Measurements from ENCODE around the gene TTLL8.

The TTLL8 gene

DNA sequence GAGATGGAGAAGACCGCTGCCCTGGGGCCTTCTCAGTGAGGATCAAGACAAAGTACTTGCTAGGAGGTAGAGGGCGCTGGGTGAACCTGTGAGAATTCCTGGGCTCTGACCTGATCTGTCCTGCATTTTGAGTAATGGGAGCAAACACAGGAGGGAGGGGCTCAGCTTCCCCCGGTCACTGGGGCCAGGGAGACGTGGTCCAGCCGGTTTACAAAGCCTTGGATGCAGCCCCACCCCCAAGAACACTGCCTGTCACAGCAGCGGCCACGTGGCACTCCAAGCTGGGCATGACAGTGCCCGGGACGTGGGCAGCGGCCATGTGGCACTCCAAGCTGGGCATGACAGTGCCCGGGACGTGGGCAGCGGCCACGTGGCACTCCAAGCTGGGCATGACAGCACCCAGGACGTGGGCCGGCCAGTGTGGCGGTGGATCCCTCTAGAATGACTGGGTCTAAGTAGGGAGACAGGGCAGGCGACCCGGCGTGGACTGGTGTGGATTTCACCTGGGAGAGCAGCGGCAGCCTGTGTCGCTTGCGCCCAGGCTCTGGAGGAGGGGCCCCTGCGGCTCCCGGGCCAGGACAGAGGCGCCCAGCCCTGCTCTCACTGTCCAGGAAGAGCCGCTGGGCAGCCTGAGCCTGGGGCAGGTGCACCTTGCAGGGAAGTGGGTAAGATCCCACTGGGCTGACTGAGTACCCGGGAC, 2.5 kb upstream of the TTLL8 start:
- DNase-seq: no peak

DNA sequence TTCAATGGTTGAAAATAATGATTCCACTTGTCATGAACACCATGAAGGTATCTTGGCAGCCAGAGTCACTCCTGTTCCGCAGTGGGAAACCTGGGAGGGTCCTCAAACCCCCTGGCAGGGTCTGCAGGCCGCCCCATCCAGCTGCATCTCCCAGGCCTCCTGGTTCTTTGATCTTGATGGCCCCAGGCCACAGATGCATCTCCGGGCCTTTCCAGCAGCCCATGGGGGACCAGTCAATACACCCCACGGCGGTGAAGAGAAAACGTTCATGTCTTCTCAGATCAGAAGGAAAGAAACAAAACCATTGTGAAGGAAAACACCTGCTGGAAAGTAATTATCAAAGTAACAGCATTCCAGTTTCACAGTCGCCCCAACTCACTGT, 1.8 kb upstream of the TTLL8 start:
- DNase-seq: no peak

DNA sequence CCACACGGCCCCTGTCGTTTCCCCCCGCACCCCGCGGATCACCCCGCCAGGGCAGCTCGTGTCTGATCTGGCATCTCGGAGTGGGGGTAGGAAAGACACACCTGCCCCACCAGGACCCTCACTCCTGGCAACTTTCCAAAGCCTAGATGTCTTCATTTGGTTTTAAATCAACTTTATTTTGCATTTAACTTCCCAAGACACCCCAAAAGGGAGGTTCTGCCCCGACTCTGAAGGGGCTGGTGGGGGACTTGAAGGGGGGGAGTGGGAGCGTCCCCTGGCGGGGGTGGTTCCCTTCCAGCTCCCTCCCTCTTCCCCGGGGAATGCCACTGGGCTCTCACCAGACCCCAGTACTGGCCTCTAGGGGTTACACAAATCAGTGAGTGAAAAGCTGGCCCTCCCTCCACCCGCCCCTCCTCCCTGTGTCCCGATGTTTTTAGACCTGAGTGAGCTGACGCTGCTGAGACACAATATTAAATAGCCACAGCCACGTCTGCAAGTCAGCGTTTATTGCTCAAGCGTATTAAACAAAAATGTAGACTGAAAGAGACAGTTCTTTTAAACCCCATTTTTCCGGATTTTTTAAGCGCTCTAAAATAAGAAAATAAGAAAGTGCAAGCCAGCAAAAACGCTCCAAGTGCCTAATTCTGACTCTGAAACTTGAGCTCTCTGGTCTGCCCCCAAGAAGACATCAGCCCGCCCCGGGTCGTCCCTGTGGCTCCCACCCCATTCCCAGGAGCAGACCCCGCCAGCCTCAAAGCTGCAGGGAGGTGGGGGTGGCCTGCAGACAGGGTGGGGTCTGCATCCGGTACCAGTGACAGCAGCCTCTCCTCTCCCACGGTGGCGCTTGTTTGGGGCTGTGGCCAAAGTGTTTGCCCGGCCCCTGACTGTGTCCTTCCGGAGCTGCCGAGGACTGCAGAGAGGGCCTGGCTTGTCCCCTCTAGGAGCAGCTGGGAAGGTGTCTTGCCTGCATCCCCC, 1.1 kb upstream of the TTLL8 start:
- DNase-seq: no peak

DNA sequence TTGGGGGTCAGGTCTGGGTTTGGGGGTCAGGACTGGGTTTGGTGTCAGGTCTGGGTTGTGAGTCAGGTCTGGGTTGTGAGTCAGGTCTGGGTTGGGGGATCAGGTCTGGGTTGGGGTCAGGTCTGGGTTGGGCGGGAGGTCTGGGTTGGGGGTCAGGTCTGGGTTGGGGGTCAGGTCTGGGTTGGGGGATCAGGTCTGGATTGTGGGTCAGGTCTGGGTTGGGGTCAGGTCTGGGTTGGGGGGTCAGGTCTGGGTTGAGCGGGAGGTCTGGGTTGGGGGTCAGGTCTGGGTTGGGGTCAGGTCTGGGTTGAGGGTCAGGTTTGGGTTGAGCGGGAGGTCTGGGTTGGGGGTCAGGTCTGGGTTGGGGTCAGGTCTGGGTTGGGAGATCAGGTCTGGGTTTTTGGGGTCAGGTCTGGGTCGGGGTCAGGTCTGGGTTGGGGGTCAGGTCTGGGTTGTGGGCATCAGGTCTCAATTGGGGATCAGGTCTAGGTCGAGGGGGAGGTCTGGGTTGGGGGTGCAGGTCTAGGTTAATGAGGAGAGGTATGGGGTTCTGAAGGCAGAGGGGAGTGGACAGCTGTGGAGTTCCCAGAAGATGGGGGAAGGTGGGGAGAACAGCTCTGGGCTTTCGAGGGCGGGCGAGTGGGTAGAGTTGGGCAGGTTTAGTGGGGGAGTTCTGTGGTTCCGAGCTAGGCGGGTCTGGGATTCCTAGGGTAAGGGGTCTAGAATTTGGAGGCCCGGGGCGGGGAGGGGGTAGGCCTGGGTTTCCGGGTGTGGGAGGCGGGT, 629 bp downstream of the TTLL8 start:
- no peak for DNase-seq

DNA sequence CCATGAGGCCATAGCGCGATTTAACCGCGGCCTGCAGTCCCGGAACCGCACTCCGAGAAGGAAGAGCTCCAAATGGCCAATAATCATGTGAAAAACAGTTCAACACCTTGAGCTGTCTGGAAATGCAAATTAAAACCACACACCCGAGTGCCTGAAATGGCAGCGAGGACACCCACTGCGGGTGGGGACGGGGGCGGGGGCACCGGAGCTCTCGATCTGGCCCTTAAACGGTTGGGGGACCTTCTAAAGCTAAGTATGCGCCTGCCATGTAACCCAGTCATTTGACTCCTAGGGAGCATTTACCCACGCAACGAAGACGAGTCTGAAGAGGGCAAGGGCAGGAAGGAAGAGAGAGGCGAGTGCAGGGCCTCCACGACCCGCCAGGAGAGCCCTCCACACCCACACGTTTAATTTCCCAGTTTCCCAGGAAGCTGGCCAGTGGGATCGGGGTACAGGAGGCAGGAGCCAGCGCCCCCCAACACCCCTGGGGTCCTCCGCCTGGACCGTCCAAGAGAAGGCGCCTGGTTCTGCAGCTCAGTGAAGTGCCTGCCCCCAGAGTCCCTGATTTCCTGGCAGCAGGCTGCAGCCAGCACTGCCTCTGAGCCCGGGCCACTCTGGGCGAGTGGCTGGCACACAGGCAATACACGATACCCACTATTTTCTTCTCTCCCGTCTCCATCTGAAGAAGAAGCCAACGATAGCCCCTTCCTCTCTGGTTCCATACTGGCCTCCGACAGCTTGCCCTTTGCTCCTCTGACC, 1.7 kb downstream of the TTLL8 start:
- no peak for DNase-seq

DNA sequence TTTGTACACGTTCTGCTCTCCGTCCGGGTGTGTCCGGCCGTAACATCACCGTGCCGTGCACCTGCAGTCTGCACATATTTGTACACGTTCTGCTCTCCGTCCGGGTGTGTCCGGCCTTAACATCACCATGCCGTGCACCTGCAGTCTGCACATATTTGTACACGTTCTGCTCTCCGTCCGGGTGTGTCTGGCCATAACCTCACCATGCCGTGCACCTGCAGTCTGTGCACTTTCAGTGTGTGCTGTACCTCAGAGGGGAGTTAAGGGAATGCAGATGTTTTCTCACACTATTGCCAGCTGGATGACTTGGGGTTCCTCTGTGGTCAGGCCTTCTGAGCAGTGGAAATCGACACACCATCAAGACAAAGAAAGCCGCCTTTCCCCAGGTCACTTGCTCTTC, 4.2 kb downstream of the TTLL8 start:
- no peak for DNase-seq

DNA sequence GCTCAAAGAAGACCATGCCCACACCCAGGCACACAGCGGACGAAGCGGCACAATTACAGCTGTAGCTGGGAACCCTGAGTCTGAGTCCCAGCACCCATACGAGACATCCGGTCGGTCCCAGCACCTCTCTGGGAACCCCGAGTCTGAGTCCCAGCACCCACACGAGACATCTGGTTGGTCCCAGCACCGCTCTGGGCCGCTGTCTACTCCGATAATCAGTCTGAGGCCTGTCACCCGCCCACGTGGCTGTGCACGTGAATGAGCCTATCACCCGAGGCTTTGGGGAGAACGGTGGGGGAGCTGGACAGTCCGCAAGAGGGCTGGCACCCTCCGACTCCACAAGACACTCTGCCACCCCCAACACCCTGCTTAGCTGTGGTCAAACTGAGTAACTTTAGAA, 6.2 kb downstream of the TTLL8 start:
- DNase-seq: no peak

DNA sequence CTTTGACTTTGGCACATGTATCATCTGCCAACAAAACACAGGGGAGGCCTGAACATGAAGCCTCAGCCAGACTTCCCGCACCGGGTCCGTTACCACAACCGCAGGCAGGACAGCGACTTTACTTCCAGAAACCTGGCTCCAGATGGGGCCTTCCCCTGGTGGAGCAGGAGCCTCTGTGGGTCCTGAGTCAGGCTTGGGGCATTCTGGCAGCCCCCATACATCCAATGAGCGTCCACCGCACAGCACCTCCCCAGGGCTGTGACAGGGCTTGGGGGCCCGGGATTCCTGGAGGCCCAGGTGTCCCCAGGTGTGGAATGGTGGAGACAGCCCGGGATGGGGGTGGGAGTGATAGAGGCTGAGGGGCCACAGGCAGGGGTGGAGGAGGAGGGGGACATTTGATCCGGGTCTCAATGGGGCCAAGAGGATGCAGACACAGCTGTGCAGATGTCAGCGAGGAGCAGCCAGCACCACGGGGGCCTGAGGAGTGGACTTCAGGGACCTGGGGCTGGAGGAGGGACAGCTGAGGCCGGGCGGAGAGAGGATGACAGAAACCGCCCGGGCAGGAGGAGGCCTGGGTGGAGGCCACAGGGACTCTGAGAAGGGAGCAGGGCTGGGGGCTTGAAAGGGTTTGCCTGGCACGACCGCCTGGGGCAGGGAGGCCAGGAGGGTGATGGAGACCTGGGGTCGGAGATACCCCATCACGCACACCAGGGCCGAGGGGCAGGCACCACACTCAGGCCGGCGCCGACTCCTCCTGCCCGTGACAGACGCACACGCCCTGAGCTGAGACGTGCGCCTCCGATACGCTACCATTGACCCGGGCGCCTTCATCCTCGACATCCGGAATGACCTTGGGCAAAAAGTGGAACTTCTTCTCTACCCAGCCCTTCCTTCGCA, 8.6 kb downstream of the TTLL8 start:
- no peak for DNase-seq

DNA sequence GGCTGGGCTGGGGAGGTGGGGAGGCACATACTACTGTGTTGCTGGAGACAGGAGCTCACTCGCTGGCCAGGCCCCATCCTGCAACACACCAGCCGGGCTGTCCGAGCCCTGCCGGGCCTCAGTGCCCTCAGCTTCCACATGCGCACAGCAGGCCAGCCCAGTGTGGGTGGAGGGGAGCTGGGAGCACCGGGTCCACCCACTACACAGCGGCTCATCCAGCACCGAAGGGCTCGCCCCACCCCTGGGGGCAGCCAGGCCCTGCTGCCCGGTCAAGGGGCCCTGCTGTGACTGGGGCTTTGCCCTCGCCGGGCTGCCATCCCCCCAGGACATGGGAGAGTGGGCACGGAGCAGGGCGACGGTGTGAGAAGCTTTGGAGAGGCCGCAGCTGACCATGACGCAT, 9.3 kb downstream of the TTLL8 start:
- no peak for DNase-seq

DNA sequence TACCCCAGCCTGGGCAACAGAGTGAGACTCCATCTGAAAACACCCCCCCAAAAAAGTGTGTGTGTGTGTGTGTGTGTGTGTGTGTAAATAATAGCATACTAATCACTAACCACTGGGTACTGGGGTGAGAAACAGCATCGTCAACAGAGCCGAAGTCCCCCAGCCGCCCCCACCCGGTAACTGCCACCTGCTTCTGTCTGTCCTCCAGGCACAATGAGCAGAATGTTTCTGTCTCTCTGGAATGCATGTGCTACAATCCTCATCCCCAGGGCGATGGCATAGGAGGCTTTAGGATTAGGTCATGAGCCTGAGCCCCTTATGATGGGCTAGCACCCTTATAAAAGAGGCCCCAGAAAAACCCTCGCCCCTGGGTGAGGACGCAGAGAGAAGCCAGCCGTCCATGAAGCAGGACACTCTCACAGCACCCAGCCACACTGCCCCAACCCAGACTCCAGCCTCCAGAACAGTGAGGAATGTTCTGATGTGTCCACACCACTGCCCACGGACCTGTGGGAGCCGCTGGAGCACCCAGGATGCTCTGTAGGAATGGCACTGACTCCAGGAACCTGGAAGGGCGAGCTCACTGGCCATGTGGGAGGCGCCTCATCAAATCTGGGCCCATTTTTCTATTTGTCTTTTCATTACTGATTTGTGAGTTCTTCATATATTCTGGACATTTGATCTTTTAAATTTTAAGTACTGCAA, 9.9 kb downstream of the TTLL8 start:
- DNase-seq: no peak

DNA sequence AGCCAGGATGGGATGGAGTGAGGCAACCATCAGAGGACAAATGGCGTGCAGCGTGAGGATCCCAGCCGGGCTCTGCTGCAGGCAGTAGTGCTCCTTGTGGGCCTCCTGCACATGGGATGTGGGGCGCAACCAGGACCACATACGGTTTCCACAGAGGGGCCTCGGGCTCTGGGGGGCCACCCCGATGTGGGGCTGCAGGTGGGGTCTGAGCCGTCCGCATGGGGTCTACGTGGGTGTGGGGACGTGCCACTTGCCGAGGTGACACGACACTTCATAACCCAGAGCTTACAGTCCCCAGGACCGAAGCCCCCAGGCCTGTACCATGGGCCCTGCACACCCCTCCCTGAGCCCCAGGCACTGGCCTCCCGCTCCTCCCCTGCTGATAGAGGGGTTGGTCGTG, 10.8 kb downstream of the TTLL8 start:
- DNase-seq: no peak

DNA sequence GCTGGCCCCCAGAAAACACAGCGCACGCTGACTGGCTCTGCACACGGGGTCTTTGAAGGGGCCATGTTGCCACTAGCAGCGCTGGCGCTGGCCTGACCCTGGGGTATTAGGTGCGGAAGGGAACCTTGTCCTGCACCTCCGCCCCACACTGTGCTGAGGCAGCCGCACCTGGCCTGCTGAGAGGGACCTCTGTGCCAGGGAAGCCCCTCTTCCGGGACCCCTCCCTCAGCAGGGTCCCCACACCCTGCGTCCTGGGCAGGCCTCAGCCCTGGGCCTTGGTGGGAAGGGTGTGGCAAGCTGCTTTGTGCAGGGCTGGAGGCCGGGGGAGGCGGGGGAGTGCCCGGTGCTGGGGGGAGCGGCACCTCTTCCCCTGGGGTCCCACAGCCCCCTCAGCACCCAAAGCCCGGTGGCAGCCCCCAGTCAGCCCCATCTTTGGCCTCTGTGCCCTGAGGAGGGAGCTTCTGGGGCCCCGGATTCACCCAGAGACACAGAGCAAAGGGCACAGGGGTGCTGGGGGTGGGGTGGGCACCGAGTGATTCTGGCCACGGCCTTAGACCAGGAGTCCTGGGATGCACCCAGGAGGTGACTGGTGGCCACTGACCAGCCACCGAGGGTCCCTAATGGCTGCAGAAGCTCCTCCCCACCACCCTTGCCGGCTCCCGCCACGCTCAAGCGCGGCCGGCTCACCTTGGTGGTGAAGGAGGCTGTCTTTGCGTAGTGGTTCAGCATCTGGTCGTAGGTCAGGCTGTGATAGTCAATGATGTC, 11.4 kb downstream of the TTLL8 start:
- DNase-seq: no peak

DNA sequence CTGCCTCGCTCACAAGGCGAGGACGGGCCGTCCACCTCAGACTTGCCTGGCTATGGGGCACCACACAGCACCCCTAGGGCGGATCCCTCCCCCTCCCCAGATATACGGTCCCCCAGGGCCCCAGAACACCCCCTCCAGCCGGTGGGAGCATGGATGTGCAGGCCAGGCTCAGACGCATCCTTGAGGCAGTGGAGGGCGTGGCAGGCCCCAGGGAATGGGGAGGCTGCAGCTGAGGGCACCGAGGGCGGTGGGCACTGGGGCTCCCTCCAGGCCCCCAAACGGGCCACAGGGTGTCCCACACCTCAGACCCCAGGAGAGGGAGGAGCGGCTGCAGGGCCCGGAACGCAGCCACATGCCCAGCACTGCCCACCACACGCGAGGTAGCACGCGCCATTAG, 12.1 kb downstream of the TTLL8 start:
- DNase-seq: no peak

DNA sequence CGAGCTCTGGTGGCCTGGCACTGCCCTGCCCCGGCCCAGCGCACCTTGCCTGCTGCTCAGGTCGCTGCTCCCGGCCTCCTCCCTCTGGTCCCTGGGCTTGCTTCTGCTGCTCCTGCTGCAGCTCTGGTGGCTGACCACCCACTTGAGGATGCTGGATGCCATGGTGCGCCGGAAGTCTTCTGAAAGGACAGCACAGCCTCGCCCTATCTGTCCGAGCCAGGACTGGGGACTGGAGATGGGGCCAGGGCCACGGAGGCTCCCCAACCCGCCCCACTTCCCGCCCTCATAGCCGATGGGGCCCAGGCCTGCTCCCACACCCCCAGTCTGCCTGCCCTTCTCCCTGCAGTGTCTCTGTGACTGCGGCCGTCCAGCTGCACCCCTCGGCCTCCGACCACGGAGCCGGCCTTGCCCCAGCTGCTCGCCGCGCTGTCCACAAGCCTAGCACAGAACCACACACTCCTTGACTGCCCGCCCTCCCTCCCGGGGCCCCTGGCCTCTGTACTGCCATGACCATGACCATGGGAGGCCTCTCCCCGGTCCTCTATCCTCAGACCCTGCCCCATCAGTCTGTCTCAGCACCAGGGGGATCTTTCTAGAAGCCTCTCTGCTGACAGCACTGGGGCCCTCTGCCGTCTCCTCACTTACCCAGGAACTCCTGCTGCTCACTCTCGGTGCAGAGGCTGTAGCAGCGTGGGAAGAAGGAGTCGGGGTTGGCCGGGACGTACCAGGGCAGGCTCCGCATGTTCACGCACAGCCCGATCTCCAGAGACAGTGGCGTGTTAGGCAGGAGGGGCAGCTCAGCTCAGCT, 12.7 kb downstream of the TTLL8 start:
- DNase-seq: no peak

DNA sequence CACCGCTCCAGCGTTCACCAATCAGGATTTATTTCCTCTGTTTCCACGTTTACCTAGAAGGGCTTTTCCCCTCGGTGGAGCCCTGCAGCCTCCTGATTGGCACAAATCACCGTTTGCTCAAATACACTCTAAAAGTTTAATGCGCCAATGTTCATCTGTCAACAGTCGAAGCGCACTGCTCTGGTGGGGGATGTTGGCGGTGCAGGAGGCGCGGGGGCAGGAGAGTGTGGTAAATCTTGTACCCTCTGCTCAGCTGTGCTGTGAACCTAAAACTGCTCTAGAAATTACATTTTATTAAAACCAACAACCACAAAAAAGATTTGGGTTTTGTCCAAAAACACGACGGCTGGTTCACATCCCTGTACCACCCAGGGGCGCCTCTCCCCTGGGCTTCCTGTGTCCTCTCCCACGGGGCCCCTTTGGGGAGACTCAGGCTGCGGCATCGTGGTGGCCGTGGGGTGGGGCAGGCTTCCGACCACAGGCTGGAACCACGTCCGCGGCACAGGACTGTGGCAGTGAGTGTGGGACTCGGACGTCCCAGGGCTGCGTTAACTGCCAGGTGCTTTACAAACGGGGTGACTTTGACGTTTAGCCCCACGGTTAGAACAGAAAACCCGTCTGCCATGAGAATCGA, 13.5 kb downstream of the TTLL8 start:
- no peak for DNase-seq

DNA sequence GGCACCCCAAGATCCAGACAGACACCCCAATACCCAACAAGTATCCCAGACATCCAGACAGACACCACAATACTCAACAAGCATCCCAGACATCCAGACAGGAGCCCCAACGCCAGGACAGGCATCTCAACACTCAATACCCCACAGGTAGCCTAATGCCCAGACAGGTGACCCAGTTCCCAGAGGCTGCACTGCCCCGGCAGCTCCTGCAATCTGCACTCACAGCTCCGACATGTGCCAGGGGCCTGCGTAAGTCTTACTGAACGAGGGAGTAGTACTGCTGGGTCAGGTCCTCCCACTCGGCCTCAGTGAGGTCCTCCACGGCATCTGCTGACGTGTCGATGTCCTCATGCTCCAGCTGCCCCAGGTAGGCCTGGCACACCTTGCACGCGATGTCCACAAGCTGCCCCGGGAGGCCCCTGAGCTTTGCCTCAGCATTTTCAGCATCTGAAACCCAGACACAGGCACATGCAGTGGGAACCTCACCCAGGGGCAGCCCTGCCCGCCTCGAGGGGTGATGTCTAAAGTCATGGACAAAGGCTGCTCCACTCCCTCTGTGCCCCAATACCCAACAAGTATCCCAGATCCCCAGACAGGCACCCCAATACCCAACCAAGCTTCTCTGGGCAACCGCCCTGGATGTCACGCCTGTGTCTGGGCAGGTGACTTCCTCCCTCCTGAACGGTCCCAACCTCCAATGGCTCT, 16.6 kb downstream of the TTLL8 start:
- DNase-seq: no peak

DNA sequence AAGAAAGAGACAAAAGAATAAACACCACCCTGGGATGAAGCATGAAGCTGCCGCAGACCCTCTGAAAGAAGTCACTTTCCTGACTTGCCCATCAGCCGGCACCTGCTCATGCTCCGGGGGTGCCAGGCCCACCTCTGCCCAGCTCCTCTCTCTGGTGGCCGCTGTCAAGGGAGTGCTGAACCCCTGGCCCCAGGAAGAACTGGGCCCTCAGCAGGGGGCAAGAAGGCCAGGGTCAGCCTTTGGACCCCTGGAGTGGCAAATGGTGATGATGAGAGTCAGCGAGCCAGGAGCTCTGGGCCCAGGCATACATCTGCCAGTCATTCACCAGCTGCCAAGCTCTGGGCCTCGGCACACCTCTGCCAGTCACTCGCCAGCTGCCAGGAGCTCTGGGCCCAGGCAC, 17.4 kb downstream of the TTLL8 start:
- DNase-seq: no peak
